ENCODE measurements around the gene PPP2R5C.
A peak's percentile ranks its signal among the peaks of the same experiment; 100 is the strongest.

The PPP2R5C gene

GRCh38 chr14:101774814-101775213, 13.3 kb downstream of the PPP2R5C start:
- peak overlapping the region; percentile 100 for H3K27ac ChIP-seq
- peak overlapping the region; percentile 89 for H3K9ac ChIP-seq
- no peaks in the 10 kb centered on the region; the same call in 1 of the 2 replicates for H3K9me3 ChIP-seq
- H3K27me3 ChIP-seq = no peaks in the 10 kb centered on the region
- peak overlapping the region; percentile 100 for H3K4me2 ChIP-seq
- no peak for TF ChIP-seq Cebpa-rat (IDR thresholded peaks at IDR 0.05)
- no peaks in the 10 kb centered on the region for H4K20me1 ChIP-seq
- H3K4me3 ChIP-seq = peak overlapping the region; percentile 58
- H3K36me3 ChIP-seq = peaks cover 25% of the 10 kb centered on the region
- peaks cover 97% of the 10 kb centered on the region for H3K4me1 ChIP-seq

GRCh38 chr14:101775826-101776225, 14.3 kb downstream of the PPP2R5C start:
- Histone ChIP-seq H3K27ac (peak overlapping the region; percentile 100), H3K9ac (peak overlapping the region; percentile 89), H3K4me2 (peak overlapping the region; percentile 100), H3K4me1 (peaks cover 97% of the 10 kb centered on the region), H3K36me3 (peaks cover 18% of the 10 kb centered on the region), H4K20me1 (no peaks in the 10 kb centered on the region), H3K27me3 (no peaks in the 10 kb centered on the region), H3K4me3 (peak overlapping the region; percentile 58), H3K9me3 (no peaks in the 10 kb centered on the region; the same call in 1 of the 2 replicates)
- TF ChIP-seq Cebpa-rat (IDR thresholded peaks at IDR 0.05) = no peak

- H3K27me3 ChIP-seq = no peaks in the 10 kb centered on the region
- H3K4me2 ChIP-seq = peak overlapping the region; percentile 100
- H3K4me1 ChIP-seq = peaks cover 93% of the 10 kb centered on the region
- peaks cover 17% of the 10 kb centered on the region for H3K36me3 ChIP-seq
- H4K20me1 ChIP-seq = no peaks in the 10 kb centered on the region
- H3K9me3 ChIP-seq = no peaks in the 10 kb centered on the region; the same call in 1 of the 2 replicates
- no peak for TF ChIP-seq Cebpa-rat (IDR thresholded peaks at IDR 0.05)
- H3K27ac ChIP-seq = peak overlapping the region; percentile 100
- H3K4me3 ChIP-seq = peak overlapping the region; percentile 46
- H3K9ac ChIP-seq = peak overlapping the region; percentile 89
Measured at GRCh38 chr14:101776344-101776743, 14.8 kb downstream of the PPP2R5C start.

- Histone ChIP-seq H3K9me3 (peaks cover 23% of the 10 kb centered on the region), H3K36me3 (peaks cover 40% of the 10 kb centered on the region), H4K20me1 (no peaks in the 10 kb centered on the region), H3K9ac (peak overlapping the region; percentile 99), H3K27me3 (no peaks in the 10 kb centered on the region), H3K4me1 (peaks cover 75% of the 10 kb centered on the region), H3K4me2 (peak overlapping the region; percentile 100), H3K27ac (peak overlapping the region; percentile 100), H3K4me3 (peak overlapping the region; percentile 81)
- no peak for TF ChIP-seq Cebpa-rat (IDR thresholded peaks at IDR 0.05)
Measured at GRCh38 chr14:101780390-101780789, 18.9 kb downstream of the PPP2R5C start.

GRCh38 chr14:101780887-101781239, 19.4 kb downstream of the PPP2R5C start:
- H3K4me1 ChIP-seq = peaks cover 74% of the 10 kb centered on the region
- H3K4me2 ChIP-seq = peak overlapping the region; percentile 100
- no peaks in the 10 kb centered on the region for H4K20me1 ChIP-seq
- TF ChIP-seq Cebpa-rat (IDR thresholded peaks at IDR 0.05) = no peak
- peak overlapping the region; percentile 81 for H3K4me3 ChIP-seq
- H3K36me3 ChIP-seq = peaks cover 45% of the 10 kb centered on the region
- H3K9me3 ChIP-seq = peaks cover 27% of the 10 kb centered on the region
- no peaks in the 10 kb centered on the region for H3K27me3 ChIP-seq
- H3K27ac ChIP-seq = peak overlapping the region; percentile 100
- peak overlapping the region; percentile 99 for H3K9ac ChIP-seq

- H3K27me3 ChIP-seq = no peaks in the 10 kb centered on the region
- H3K4me2 ChIP-seq = peak overlapping the region; percentile 100
- peaks cover 49% of the 10 kb centered on the region for H3K36me3 ChIP-seq
- peak overlapping the region; percentile 99 for H3K9ac ChIP-seq
- no peak for TF ChIP-seq Cebpa-rat (IDR thresholded peaks at IDR 0.05)
- H3K9me3 ChIP-seq = peaks cover 27% of the 10 kb centered on the region
- peak overlapping the region; percentile 100 for H3K27ac ChIP-seq
- peaks cover 68% of the 10 kb centered on the region for H3K4me1 ChIP-seq
- H4K20me1 ChIP-seq = no peaks in the 10 kb centered on the region
- peak overlapping the region; percentile 81 for H3K4me3 ChIP-seq
Measured at GRCh38 chr14:101781240-101782061, 19.9 kb downstream of the PPP2R5C start.

- Histone ChIP-seq H3K9me3 (peaks cover 27% of the 10 kb centered on the region), H3K4me1 (peaks cover 56% of the 10 kb centered on the region), H3K36me3 (peaks cover 55% of the 10 kb centered on the region), H3K27me3 (no peaks in the 10 kb centered on the region), H3K4me2 (peak overlapping the region; percentile 33), H3K9ac (no peak overlapping the region), H3K27ac (peak overlapping the region; percentile 64), H4K20me1 (no peaks in the 10 kb centered on the region), H3K4me3 (peak overlapping the region; percentile 10; the same call in 1 of the 2 replicates)
- no peak for TF ChIP-seq Cebpa-rat (IDR thresholded peaks at IDR 0.05)
Measured at GRCh38 chr14:101783260-101784016, 21.9 kb downstream of the PPP2R5C start.

- Histone ChIP-seq H3K27ac (peak overlapping the region; percentile 64), H3K4me2 (0 out of 2 replicates have a peak overlapping the region, but pooled peaks have one; percentile 5)
Measured at GRCh38 chr14:101784631-101785030, 23.1 kb downstream of the PPP2R5C start.

GRCh38 chr14:101788016-101788635, 26.6 kb downstream of the PPP2R5C start:
- Histone ChIP-seq H3K4me3 (no peak overlapping the region), H3K36me3 (peaks cover 59% of the 10 kb centered on the region), H3K27ac (no peak overlapping the region; the same call in 1 of the 2 replicates), H3K4me2 (peak overlapping the region; percentile 37), H4K20me1 (no peaks in the 10 kb centered on the region), H3K9me3 (peaks cover 31% of the 10 kb centered on the region), H3K4me1 (peaks cover 74% of the 10 kb centered on the region), H3K9ac (no peak overlapping the region), H3K27me3 (no peaks in the 10 kb centered on the region)
- TF ChIP-seq Cebpa-rat (IDR thresholded peaks at IDR 0.05) = no peak

More at GRCh38 chr14:101784631-101785030, 23.1 kb downstream of the PPP2R5C start:
- H3K9ac ChIP-seq = no peak overlapping the region
- no peak for TF ChIP-seq Cebpa-rat (IDR thresholded peaks at IDR 0.05)
- peaks cover 27% of the 10 kb centered on the region for H3K9me3 ChIP-seq
- H3K4me1 ChIP-seq = peaks cover 56% of the 10 kb centered on the region
- peaks cover 56% of the 10 kb centered on the region for H3K36me3 ChIP-seq
- 0 out of 2 replicates have a peak overlapping the region, but pooled peaks have one; percentile 22 for H3K4me3 ChIP-seq
- H3K27me3 ChIP-seq = no peaks in the 10 kb centered on the region
- no peaks in the 10 kb centered on the region for H4K20me1 ChIP-seq

All from BLaER1 (cell line).